ENCODE results near the gene ESR1. TPM values are rescaled to one million over a fixed set of nuclear protein-coding genes. Genes with fewer than 3 reads are reported as not detected.
A peak's percentile ranks its signal among the peaks of the same experiment; 100 is the strongest.

Gene ESR1
- polyA plus RNA-seq, 3 donors, result 0.12 to 0.24 (median 0.23) TPM

DNA sequence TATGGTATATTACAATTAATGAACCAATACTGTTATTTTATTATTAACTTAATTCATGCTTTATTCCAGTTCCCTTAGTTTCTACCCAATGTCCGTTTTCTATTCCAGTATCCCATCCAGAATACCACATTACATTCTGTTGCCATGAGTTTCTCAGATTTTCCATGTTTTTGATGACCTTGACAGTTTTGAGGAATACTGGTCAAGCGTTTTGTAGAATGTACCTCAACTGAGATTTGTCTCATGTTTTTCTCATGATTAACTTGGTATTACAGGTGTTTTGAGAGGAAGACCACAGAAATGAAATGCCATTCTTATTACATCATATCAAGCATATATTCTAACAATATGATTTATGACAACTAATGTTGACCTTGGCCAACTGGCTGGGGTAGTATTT lies 23.8 kb upstream of the ESR1 start:
- Mint-ChIP-seq H3K9me3 (peaks cover 0 to 5% (median 0%) of the 10 kb centered on the region in 7 donors), H3K4me3 (no peak overlapping the region), H3K4me1 (peaks cover under 1% of the 10 kb centered on the region), H3K36me3 (no peaks in the 10 kb centered on the region), H3K27me3 (ENCODE audit: low read depth in 3 of 3) (peaks cover 0 to 3% (median 0%) of the 10 kb centered on the region in 3 donors), H3K27ac (no peak overlapping the region)
- no peaks in the 10 kb centered on the region for H3K79me2 ChIP-seq (ENCODE audit: insufficient read depth, low read length)
- no peaks in the 10 kb centered on the region for H3K9me3 ChIP-seq (replicated peaks in 1 of 2; ENCODE audit: control insufficient read depth in 1 of 2, insufficient read depth in 1 of 2, low read length in 2 of 2)
- intact Hi-C loops (cut with micrococcal nuclease), result no loop called here
- H3K27ac ChIP-seq (ENCODE audit: low read depth in 1 of 2, low read length in 2 of 2), result no peak overlapping the region
- H3K4me2 ChIP-seq (replicated peaks; ENCODE audit: extremely low read depth, low read length, poor library complexity, severe bottlenecking), result no peak overlapping the region
- no CpG with 5 or more reads among the region's 2 CpGs for whole genome bisulfite sequencing (ENCODE audit: insufficient coverage)
- no peaks in the 10 kb centered on the region for H3K4me1 ChIP-seq (ENCODE audit: control insufficient read depth in 1 of 2, insufficient read depth in 2 of 2, low read length in 2 of 2)
- no peak overlapping the region for H2AFZ ChIP-seq (ENCODE audit: insufficient read depth, low read depth, low read length, poor library complexity, severe bottlenecking)
- no peaks in the 10 kb centered on the region for H4K20me1 ChIP-seq (ENCODE audit: insufficient read depth, low read length)
- H3K27me3 ChIP-seq (ENCODE audit: control insufficient read depth in 2 of 2, insufficient read depth in 2 of 2, low read length in 2 of 2), result no peaks in the 10 kb centered on the region
- H3K36me3 ChIP-seq (replicated peaks in 1 of 2; ENCODE audit: control insufficient read depth in 1 of 2, insufficient read depth in 2 of 2, low read length in 2 of 2), result no peaks in the 10 kb centered on the region
- DNase-seq, result no peak
- no peak overlapping the region for H3K4me3 ChIP-seq (replicated peaks in 1 of 3; ENCODE audit: low read depth in 2 of 3, low read length in 3 of 3)
- no peak overlapping the region for H3K9ac ChIP-seq (ENCODE audit: insufficient read depth, low read length, poor library complexity, severe bottlenecking)
- TF ChIP-seq, protein P1, sequence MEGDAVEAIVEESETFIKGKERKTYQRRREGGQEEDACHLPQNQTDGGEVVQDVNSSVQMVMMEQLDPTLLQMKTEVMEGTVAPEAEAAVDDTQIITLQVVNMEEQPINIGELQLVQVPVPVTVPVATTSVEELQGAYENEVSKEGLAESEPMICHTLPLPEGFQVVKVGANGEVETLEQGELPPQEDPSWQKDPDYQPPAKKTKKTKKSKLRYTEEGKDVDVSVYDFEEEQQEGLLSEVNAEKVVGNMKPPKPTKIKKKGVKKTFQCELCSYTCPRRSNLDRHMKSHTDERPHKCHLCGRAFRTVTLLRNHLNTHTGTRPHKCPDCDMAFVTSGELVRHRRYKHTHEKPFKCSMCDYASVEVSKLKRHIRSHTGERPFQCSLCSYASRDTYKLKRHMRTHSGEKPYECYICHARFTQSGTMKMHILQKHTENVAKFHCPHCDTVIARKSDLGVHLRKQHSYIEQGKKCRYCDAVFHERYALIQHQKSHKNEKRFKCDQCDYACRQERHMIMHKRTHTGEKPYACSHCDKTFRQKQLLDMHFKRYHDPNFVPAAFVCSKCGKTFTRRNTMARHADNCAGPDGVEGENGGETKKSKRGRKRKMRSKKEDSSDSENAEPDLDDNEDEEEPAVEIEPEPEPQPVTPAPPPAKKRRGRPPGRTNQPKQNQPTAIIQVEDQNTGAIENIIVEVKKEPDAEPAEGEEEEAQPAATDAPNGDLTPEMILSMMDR (IDR thresholded peaks at IDR 0.05), result no peak

DNA sequence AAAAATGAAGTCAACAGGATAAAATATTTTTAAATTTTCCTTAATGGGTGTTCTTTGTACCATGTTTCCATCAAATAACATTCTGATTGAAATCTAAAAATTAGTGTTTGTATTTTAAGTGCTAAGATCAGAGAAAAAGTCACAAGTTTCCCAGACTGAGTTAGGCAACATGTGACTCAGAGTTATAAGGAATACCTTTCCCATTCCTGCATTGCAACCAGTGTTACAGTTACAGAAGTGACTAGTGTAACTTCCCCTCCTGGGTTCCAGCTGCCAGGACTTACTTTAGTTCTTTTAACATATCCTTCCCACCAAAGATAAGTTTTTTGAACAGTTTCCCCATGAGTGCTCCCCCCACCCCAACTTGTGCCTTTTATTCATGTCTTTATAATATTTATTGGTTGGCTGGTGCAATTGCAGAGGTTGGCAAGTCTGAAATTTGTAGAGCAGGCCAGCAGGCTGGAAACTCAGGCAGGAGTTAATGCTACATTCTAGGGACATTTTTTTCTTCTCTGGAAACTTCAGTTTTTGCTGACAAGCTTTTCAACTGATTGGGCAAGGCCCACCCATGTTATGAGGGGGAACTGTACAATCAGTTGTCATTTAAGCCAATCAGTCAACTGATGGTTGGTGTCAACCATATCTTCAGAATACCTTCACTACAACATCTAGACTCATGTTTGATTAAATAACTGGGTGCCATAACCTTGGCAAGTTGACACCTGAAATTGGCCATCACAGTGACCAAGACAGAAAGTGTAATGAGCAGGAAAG lies 22.9 kb upstream of the ESR1 start:
- H4K20me1 ChIP-seq (ENCODE audit: insufficient read depth, low read length), result no peaks in the 10 kb centered on the region
- no peaks in the 10 kb centered on the region for H3K79me2 ChIP-seq (ENCODE audit: insufficient read depth, low read length)
- H3K27ac ChIP-seq (ENCODE audit: low read depth in 1 of 2, low read length in 2 of 2), result no peak overlapping the region
- H3K4me2 ChIP-seq (replicated peaks; ENCODE audit: extremely low read depth, low read length, poor library complexity, severe bottlenecking), result no peak overlapping the region
- no peaks in the 10 kb centered on the region for H3K4me1 ChIP-seq (ENCODE audit: control insufficient read depth in 1 of 2, insufficient read depth in 2 of 2, low read length in 2 of 2)
- H3K27me3 Mint-ChIP-seq (ENCODE audit: low read depth in 3 of 3), result peaks cover 0 to 5% (median 0%) of the 10 kb centered on the region in 3 donors
- H3K27ac Mint-ChIP-seq, result no peak overlapping the region
- TF ChIP-seq, protein P1 (IDR thresholded peaks at IDR 0.05), result no peak
- no peak overlapping the region for H3K4me3 Mint-ChIP-seq
- DNase-seq, result peak in 1 of 3 donors; percentile 13
- peaks cover 0 to 6% (median 0%) of the 10 kb centered on the region in 7 donors for H3K9me3 Mint-ChIP-seq
- H3K36me3 Mint-ChIP-seq, result no peaks in the 10 kb centered on the region
- H3K4me3 ChIP-seq (replicated peaks in 1 of 3; ENCODE audit: low read depth in 2 of 3, low read length in 3 of 3), result no peak overlapping the region
- intact Hi-C loops (cut with micrococcal nuclease), result no loop called here
- H3K9me3 ChIP-seq (replicated peaks in 1 of 2; ENCODE audit: control insufficient read depth in 1 of 2, insufficient read depth in 1 of 2, low read length in 2 of 2), result no peaks in the 10 kb centered on the region
- no peaks in the 10 kb centered on the region for H3K27me3 ChIP-seq (ENCODE audit: control insufficient read depth in 2 of 2, insufficient read depth in 2 of 2, low read length in 2 of 2)
- no peak overlapping the region for H3K9ac ChIP-seq (ENCODE audit: insufficient read depth, low read length, poor library complexity, severe bottlenecking)
- no peaks in the 10 kb centered on the region for H3K36me3 ChIP-seq (replicated peaks in 1 of 2; ENCODE audit: control insufficient read depth in 1 of 2, insufficient read depth in 2 of 2, low read length in 2 of 2)
- peaks cover 8% of the 10 kb centered on the region for H3K4me1 Mint-ChIP-seq
- no peak overlapping the region for H2AFZ ChIP-seq (ENCODE audit: insufficient read depth, low read depth, low read length, poor library complexity, severe bottlenecking)

All from CD14-positive monocyte (primary cell).